HG03460 (cell line): ENCODE data around the gene MYO9A.
A peak's percentile ranks its signal among the peaks of the same experiment; 100 is the strongest.
"Not testable (repeated sequence)": the region's sequence is repeated elsewhere in the genome, so short reads cannot be mapped to it uniquely, and the experiment has no call there.

Source experiments
- ATAC-seq: cut with Tn5 transposase; IDR thresholded peaks from one replicate; pipeline ENCODE4 v1.9.1; 2021; ENCODE audit not compliant: unreplicated experiment

MYO9A gene

DNA sequence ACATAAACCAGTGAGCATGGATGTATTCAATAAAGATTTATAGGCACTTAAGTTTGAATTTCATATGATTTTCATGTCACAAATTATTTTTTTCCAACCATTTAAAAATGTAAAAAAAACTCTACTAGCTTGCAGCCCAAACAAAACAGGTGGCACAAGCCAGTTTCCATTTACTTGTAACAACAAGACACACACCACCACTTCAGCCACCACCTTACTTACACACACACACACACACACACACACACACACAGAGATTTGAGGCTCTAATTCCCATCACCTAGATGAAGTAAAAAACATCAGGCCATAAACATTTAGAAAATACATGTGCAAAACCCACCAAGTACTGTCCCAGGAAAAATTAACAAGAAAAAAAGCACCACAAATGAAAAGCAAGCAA lies 25.3 kb downstream of the MYO9A start:
- ATAC-seq = no peak

DNA sequence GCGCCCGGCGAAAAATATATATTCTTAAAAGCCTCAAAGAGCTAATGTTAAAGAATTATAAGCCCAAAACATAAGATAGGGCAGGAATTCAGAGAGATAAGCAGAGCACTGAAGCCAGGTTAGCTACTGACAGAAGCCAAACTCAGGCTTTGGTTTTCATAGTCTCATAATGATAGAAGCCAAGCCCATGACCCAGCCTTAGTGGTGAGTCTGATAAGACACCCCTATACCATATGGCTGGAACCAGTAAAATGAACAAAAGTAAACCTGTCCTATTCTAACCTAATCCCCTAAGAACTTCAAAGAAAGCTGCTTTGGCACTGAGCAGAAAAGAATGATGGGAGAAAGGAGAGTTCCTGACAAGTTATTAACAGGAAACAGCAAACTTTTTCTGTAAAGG lies 25.9 kb downstream of the MYO9A start:
- no peak for ATAC-seq

DNA sequence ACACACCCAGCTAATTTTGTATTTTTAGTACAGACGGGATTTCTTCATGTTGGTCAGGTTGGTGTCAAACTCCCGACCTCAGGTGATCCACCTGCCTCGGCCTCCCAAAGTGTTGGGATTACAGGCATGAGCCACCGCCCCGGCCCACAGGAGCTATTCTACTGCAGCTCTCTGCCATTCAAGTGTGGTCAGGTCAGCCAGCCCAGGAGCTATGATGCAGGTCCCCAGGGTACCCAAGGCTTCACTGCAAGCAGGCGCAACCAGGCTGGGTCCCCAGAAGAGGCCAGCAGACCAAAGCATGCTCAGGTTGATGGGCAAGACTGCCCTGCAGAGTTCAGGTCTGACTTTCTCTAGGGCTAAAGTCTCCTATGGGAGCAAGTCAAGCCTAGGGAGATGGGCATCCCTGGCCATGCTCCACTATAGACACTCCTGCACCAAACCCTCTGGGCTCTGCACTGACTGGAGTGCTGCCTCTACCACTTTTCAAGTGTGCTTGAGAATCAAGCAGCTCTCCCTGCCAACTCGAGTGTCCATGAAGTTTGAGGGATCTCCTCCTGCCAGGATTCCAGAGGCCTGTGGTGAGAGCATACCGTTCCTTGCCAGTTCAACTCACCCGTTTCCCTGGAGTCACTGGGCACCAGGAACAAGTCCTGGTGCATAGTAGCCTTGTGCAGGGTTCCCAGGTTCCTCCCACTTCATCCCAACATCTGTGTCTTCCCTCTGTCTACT lies 30.9 kb downstream of the MYO9A start:
- ATAC-seq = no peak

DNA sequence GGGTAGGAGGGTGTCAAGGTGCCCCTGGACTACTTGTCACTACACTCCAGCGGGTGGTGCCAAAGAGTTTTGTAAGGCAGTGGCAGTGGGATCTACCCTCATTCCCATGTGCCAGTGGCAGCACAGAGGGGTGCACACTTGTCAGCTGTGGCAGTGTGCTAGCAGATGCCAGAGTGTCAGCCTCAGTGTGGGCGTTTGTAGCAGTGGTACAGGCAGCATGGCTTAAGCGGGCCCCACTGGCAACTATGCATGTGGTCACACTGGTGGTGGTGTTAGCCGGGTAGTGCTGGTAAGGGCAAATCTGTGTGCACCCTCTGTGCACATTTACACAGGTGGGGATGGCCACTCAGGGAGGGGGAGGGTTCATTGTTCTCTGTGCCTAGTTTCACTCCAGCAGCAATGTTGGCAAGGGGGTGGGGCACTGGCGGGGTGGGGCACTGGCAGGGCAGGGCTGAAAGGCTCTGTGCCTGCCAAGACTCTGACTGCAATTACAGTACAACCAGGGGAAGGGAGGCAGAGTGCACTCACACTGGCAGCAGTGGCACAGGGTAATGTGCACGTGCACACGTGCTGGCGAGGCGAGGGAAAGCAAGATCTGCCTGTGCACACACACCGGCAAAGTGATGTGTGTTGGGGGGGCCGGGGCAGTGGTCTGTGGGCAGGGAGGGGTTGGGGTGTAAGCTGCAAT lies 31.8 kb downstream of the MYO9A start:
- ATAC-seq = no peak

- no peak for ATAC-seq
These were observed 35.8 kb downstream of the MYO9A start for GRCh38 chr15:72082176-72082575.

- ATAC-seq = peak; percentile 87
These were observed 39.1 kb downstream of the MYO9A start for GRCh38 chr15:72078887-72079286.

DNA sequence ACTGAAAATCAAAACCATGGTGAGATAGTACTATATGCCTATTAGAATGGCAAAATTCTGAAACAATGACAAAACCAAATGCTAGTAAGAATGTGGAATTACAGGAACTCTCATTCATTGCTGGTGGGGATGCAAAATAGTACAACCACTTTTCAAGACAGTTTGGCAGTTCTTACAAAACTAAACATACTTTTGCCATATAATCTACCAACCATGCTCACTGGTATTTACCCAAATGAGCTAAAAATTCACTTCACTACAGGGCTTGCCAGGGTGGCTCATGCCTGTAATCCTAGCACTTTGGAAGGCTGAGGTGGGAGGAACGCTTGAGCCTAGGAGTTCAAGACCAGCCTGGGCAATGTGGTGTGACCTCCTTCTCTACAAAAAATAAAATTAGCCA lies 40.0 kb downstream of the MYO9A start:
- ATAC-seq = no peak

- no peak for ATAC-seq
These were observed 43.5 kb downstream of the MYO9A start for GRCh38 chr15:72074335-72075060.

- not testable (repeated sequence) for ATAC-seq
These were observed 46.5 kb downstream of the MYO9A start for GRCh38 chr15:72071448-72071825.

DNA sequence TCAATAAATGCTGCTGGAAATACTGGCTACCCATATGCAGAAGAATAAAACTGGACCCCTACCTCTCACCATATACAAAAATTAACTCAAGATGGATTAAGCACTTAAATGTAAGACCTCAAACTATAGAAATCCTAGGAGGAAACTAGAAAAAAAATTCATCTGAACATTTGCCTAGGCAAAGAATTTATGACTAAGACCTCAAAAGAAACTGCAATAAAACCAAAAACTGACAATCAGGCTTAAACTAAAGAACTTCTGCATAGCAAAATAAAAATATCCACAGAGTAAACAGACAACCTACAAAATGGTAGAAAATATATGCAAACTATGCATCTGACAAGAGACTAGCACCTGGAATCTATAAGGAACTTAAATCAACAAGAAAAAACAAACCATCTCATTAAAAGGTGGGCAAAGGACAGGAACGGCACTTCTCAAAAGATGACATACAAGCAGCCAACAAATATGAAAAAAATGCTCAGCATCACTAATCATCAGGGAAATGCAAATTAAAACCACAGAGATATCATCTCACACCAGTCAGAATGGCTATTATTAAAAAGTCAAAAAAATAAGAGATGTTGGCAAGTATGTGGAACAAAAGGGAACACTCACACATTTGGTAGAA lies 47.0 kb downstream of the MYO9A start:
- no peak for ATAC-seq

- ATAC-seq = no peak
These were observed 49.1 kb downstream of the MYO9A start for GRCh38 chr15:72068856-72069255.

DNA sequence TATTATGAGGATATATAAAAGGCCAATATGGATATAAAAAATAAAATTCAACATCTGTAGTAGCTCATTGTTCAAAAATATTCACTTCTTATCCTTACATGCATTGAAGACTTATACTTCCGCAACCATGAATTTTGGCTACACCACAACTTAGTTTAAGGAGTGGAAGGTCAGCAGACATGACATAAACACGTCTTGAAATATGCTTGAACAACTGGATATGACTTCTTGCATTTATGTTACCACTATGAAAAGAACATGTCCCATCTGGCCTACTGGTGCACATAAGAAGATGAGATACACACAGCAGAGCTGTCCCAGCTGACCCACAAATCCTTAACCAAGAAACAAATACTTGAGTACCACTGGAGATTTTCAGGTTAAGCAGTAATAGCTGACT lies 52.1 kb downstream of the MYO9A start:
- no peak for ATAC-seq

DNA sequence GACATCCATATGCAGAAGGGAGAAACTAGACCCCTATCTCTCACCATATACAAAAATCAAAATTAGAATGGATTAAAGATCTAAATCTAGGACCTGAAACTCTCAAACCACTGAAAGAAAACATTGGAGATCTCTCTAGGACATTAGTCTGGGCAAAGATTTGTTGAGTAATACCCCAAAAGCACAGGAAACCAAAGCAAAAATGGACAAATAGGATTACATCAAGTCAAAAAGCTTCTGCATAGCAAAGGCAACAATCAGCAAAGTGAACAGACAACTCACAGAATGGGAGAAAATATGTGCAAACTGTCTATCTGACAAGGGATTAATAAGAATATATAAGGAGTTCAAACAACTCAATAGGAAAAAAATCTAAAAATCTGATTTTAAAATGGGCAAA lies 54.8 kb downstream of the MYO9A start:
- no peak for ATAC-seq

GRCh38 chr15:72062319-72062718 lies 55.6 kb downstream of the MYO9A start:
- ATAC-seq = no peak

DNA sequence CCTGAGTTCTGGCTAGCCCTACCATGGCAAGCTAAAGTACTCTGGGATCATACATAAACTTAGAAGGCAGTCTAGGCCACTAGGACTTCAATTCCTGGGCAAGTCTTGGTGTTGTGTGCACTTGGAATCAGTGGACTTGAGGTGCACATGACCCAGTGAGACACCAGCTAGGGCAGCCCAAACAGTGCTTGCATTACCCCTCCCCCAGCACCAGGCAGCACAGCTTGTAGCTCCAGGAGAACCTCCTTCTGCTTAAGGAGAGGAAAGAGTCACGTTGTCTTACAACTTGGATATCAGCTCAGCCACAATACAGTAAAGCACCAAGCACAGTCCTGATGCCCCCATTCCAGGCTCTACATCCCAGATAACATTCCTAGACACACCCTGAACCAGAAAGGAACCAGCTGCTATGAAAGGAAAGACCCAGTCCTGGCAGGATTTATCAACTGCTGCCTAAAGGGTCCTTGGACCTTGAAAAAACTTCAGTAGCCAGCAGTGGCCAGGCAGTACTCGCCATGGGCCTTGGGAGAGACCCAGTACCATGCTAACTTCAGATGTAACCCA lies 57.2 kb downstream of the MYO9A start:
- ATAC-seq = no peak

DNA sequence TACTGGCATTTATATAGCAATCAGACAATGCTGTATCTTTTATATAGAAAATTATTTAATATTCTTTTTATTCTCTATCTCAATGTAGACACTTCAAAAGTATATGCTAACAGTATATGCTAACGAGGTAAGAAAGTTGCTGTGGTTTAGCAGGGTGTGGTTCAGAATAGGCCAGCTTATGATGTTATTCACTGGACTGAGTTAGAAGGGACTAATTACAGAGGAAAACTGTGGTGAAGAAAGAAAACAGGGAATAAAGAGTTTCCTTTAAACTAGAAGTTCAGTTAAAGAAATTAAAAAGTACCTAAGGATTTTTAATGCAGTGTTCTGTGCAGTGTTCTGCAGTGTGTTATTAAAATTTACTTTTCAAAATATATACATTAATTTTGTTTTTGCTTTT lies 59.4 kb downstream of the MYO9A start:
- no peak for ATAC-seq

DNA sequence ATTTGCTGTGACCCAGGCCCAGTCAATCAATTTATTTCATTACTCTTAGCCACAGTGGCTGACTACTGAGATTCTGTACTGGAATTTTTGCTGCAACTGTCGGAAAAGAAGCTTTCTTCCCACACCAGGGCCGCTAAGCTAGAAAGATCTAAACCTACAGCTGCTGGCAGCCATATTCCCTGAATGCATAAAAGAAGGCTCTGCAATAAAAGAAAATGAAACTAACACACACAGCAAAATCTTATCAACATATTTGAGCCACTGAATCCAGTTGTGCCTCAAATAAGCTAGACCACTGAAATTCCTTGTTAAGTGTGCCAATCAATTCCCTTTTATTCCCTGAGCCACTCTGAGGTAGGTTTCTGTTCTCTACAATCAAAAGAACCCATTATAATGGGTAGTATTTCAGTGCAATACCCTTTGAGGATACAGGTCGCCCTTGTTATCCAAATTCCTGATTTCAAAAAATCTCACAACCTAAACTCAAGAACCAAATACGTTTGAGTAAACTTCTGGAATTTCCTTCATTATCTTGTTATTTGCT lies 60.3 kb downstream of the MYO9A start:
- ATAC-seq = no peak

GRCh38 chr15:72056217-72056616 lies 61.7 kb downstream of the MYO9A start:
- ATAC-seq = not testable (repeated sequence)

GRCh38 chr15:72053297-72053696 lies 64.7 kb downstream of the MYO9A start:
- not testable (repeated sequence) for ATAC-seq

DNA sequence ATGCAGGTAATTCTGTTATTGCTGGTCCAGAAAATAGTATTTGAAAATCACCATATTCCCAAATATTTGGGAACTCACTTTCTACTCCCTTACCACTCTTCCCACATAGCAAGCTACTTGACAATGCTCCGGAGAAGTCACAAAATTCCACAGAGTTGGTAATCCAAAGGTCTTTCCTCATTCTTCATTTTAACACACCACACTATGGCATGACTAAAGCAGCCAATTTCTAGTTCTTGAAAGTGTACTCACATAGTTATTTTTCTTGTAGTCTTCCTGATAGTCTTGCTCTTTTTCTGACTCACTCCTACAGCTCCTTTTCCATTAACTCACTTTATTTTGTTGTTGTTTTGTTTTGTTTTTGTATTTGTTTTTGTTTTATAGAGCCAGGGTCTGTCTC lies 67.2 kb downstream of the MYO9A start:
- no peak for ATAC-seq

- no peak for ATAC-seq
These were observed 70.9 kb downstream of the MYO9A start for GRCh38 chr15:72047020-72047419.
